SU-DHL-6 (cell line): ENCODE results near the gene EHBP1L1.
"Not testable (repeated sequence)": the region's sequence is repeated elsewhere in the genome, so short reads cannot be mapped to it uniquely, and the experiment has no call there.

ENCODE experiments used
- H2AFZ ChIP-seq: fragments of 200-600 bp; sonication (generic); 2 replicates; pipeline ENCODE4 v1.6.1; 2014; ENCODE audit warnings: low read depth, mild to moderate bottlenecking, moderate library complexity, mixed read lengths, antibody characterized with exemption, low read length; ENCODE audit not compliant: severe bottlenecking
- H3F3A ChIP-seq: fragments of 200-600 bp; shearing (Covaris generic); 2 replicates; pipeline ENCODE4 v1.6.0; 2016; ENCODE audit warnings: antibody characterized with exemption, mild to moderate bottlenecking; ENCODE audit not compliant: insufficient read depth
- H3K27ac ChIP-seq: fragments of 200-600 bp; sonication (generic); 2 replicates; pipeline ENCODE4 v1.5.1; 2016; ENCODE audit warnings: low read depth, mild to moderate bottlenecking, low read length, moderate library complexity, mixed read lengths
- H3K27me3 ChIP-seq: fragments of 200-600 bp; sonication (generic), shearing (Covaris generic); 2 replicates; pipeline ENCODE4 v1.6.0; 2014; ENCODE audit warnings: mild to moderate bottlenecking, low read length
- H3K36me3 ChIP-seq: fragments of 200-600 bp; sonication (generic); 2 replicates; pipeline ENCODE4 v1.6.1; 2014; ENCODE audit warnings: mild to moderate bottlenecking, low read length, mixed read lengths
- H3K4me2 ChIP-seq: fragments of 300-600, 200-600 bp; shearing (Covaris generic), sonication (generic); 2 replicates; pipeline ENCODE4 v1.6.0; 2014; ENCODE audit warnings: low read length, low read depth, mild to moderate bottlenecking; ENCODE audit not compliant: poor library complexity, severe bottlenecking
- H3K4me3 ChIP-seq: fragments of 200-600 bp; sonication (generic); 2 replicates; pipeline ENCODE4 v1.5.1; 2014; ENCODE audit warnings: antibody characterized with exemption, low read length, mild to moderate bottlenecking, mixed read lengths; ENCODE audit not compliant: insufficient read depth, poor library complexity, severe bottlenecking
- H3K79me2 ChIP-seq: fragments of 200-600 bp; sonication (generic); 2 replicates; pipeline ENCODE4 v1.6.1; 2014; ENCODE audit warnings: mild to moderate bottlenecking, low read length, moderate library complexity; ENCODE audit not compliant: insufficient read depth
- H3K9ac ChIP-seq: fragments of 200-600 bp; sonication (generic); 2 replicates; pipeline ENCODE4 v1.7.0; 2014; ENCODE audit warnings: mild to moderate bottlenecking, low read length
- H3K9me2 ChIP-seq: fragments of 200-600 bp; sonication (generic); replicated peaks from 2 replicates; pipeline ENCODE4 v1.6.1; 2014; ENCODE audit warnings: low read length; ENCODE audit not compliant: insufficient read depth
- H3K9me3 ChIP-seq: fragments of 200-600 bp; sonication (generic); 2 replicates; pipeline ENCODE4 v1.6.1; 2014; ENCODE audit warnings: low read length, mixed read lengths; ENCODE audit not compliant: insufficient read depth
- H4K20me1 ChIP-seq: fragments of 200-600 bp; sonication (generic); 2 replicates; pipeline ENCODE4 v1.6.1; 2014; ENCODE audit warnings: low read depth, mild to moderate bottlenecking, antibody characterized with exemption, low read length, moderate library complexity, mixed read lengths
- EZH2phosphoT487 ChIP-seq: fragments of 200-600 bp; sonication (generic), shearing (Covaris generic); conservative IDR thresholded peaks from 2 replicates; pipeline ENCODE4 v1.6.1; 2018; ENCODE audit warnings: mild to moderate bottlenecking, antibody characterized with exemption, low read length, moderate library complexity, mixed read lengths
- TF ChIP-seq, protein P1 (sequence below): fragments of 200-600 bp; sonication (generic); IDR thresholded peaks from one replicate; pipeline ENCODE4 v1.5.1; 2017; ENCODE audit warnings: antibody characterized with exemption, mild to moderate bottlenecking, low read length, moderate library complexity; ENCODE audit not compliant: insufficient read depth, poor library complexity, severe bottlenecking

The EHBP1L1 gene

GRCh38 chr11:65563601-65564000, 12.3 kb upstream of the EHBP1L1 start:
- no peak overlapping the region for H3K4me3 ChIP-seq
- H2AFZ ChIP-seq, result no peak overlapping the region
- H3K9me3 ChIP-seq, result no peaks in the 10 kb centered on the region
- no peaks in the 10 kb centered on the region for H3F3A ChIP-seq
- no peaks in the 10 kb centered on the region for H3K9me2 ChIP-seq
- H3K9ac ChIP-seq, result no peak overlapping the region
- H4K20me1 ChIP-seq, result no peaks in the 10 kb centered on the region
- no peak overlapping the region for H3K4me2 ChIP-seq
- H3K36me3 ChIP-seq, result no peaks in the 10 kb centered on the region
- TF ChIP-seq EZH2phosphoT487, result no peak
- TF ChIP-seq, protein P1, sequence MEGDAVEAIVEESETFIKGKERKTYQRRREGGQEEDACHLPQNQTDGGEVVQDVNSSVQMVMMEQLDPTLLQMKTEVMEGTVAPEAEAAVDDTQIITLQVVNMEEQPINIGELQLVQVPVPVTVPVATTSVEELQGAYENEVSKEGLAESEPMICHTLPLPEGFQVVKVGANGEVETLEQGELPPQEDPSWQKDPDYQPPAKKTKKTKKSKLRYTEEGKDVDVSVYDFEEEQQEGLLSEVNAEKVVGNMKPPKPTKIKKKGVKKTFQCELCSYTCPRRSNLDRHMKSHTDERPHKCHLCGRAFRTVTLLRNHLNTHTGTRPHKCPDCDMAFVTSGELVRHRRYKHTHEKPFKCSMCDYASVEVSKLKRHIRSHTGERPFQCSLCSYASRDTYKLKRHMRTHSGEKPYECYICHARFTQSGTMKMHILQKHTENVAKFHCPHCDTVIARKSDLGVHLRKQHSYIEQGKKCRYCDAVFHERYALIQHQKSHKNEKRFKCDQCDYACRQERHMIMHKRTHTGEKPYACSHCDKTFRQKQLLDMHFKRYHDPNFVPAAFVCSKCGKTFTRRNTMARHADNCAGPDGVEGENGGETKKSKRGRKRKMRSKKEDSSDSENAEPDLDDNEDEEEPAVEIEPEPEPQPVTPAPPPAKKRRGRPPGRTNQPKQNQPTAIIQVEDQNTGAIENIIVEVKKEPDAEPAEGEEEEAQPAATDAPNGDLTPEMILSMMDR, result no peak
- H3K27me3 ChIP-seq, result no peaks in the 10 kb centered on the region
- H3K79me2 ChIP-seq, result peaks cover 3% of the 10 kb centered on the region; the same call in 1 of the 2 replicates
- no peak overlapping the region for H3K27ac ChIP-seq

- not testable (repeated sequence) for H3K4me2 ChIP-seq, H3K27ac ChIP-seq, H3K4me3 ChIP-seq, H3K36me3 ChIP-seq, H3K9me3 ChIP-seq, H3K9me2 ChIP-seq, H3K27me3 ChIP-seq, H3K9ac ChIP-seq, H3F3A ChIP-seq, H2AFZ ChIP-seq, H4K20me1 ChIP-seq
- H3K79me2 ChIP-seq, result peaks cover 14% of the 10 kb centered on the region; the same call in 1 of the 2 replicates
Measured at GRCh38 chr11:65564879-65565559, 10.8 kb upstream of the EHBP1L1 start.

DNA sequence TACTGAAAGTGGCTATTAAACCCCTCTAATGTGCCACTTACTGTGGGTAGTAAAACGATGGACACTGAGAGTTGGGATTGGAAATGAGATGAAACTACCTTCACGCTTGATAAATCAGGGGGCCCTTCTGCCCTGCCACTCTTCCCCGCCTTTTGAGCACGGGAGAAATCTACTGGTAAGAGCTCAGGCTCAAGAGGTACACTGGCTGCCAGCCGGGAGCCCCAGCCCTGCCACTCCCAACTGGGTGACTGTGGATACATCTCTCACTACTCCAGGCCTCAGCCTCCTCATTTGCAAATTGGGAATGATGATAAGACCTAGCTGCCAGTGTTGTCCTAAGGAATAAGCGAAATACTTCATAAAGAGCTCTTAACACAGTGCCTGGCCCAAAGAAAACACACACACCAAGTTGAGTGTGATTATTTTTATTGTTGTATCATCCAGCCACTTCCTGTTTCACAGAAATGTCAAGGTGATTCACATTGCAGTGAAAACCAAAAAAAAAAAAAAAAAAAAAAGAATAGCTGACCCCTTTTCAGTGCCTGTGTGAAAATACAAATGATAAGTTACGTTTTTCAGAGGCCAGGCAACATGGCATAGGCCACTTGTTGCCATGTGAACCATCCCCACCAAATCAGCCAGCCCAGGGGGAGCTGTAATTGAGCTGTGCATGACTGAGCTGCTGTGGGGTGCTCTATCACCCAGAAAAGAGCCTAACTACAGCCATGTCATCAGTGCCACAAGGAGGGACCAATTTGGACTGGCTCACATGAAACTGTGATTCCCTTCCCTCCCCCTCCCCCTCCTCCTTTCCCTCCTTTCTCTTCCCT, 10.0 kb upstream of the EHBP1L1 start:
- TF ChIP-seq EZH2phosphoT487, result no peak
- TF ChIP-seq, protein P1, result no peak
- no peak overlapping the region for H3K4me2 ChIP-seq
- H3K79me2 ChIP-seq, result peaks cover 18% of the 10 kb centered on the region; the same call in 1 of the 2 replicates
- H3F3A ChIP-seq, result no peaks in the 10 kb centered on the region
- no peaks in the 10 kb centered on the region for H3K27me3 ChIP-seq
- no peak overlapping the region for H3K4me3 ChIP-seq
- H3K36me3 ChIP-seq, result no peaks in the 10 kb centered on the region
- H3K27ac ChIP-seq, result no peak overlapping the region
- no peaks in the 10 kb centered on the region for H3K9me2 ChIP-seq
- no peaks in the 10 kb centered on the region for H4K20me1 ChIP-seq
- no peak overlapping the region for H3K9ac ChIP-seq
- H2AFZ ChIP-seq, result no peak overlapping the region
- no peaks in the 10 kb centered on the region for H3K9me3 ChIP-seq
